Loucy (cell line): Measurements from ENCODE around the gene CCDC85C.

Experiments used
- EZH2phosphoT487 ChIP-seq: fragments of 200-600 bp; IDR thresholded peaks from 2 replicates; pipeline ENCODE4 v1.6.1; 2018; ENCODE audit warnings: antibody characterized with exemption, mild to moderate bottlenecking, moderate library complexity, borderline replicate concordance
- TF ChIP-seq, protein P1 (sequence below): fragments of 200-600 bp; sonication (generic); conservative IDR thresholded peaks from 2 replicates; pipeline ENCODE4 v1.5.1; 2014; ENCODE audit warnings: mild to moderate bottlenecking, antibody characterized with exemption, low read length

DNA sequence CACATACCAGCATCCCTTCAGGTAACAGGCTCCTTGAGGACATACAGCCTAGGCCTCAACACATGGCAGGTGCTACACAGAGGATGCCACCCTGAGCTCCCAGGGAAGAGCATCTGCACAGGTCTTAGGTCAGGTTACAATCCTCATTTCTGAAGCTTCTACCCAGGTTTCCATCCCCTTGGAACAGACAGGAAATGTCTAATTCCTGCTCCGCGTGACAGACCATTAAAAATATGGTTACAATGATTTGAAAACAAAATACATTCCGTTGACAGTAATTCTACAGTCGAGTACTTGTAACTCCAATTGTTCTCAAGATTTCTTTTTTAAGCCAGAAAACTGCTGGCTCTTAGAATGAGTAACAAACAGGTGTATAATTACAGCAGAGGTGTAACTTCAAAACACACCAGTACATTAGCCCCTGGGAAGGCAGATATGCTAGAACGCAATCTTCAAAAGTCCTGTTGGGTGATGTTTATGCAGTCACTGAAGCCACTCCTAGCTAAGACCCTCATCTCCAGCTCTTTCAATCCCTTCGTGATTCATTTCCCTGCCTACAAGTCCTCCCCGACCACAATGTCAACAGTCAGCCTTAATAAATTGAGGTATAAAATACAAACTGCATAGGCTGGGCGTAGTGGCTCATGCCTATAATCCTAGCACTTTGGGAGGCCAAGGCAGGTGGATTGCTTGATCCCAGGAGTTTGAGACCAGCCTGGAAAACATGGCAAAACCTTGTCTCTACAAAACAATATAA lies 135.0 kb downstream of the CCDC85C start:
- TF ChIP-seq, protein P1, sequence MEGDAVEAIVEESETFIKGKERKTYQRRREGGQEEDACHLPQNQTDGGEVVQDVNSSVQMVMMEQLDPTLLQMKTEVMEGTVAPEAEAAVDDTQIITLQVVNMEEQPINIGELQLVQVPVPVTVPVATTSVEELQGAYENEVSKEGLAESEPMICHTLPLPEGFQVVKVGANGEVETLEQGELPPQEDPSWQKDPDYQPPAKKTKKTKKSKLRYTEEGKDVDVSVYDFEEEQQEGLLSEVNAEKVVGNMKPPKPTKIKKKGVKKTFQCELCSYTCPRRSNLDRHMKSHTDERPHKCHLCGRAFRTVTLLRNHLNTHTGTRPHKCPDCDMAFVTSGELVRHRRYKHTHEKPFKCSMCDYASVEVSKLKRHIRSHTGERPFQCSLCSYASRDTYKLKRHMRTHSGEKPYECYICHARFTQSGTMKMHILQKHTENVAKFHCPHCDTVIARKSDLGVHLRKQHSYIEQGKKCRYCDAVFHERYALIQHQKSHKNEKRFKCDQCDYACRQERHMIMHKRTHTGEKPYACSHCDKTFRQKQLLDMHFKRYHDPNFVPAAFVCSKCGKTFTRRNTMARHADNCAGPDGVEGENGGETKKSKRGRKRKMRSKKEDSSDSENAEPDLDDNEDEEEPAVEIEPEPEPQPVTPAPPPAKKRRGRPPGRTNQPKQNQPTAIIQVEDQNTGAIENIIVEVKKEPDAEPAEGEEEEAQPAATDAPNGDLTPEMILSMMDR = no peak
- no peak for TF ChIP-seq EZH2phosphoT487
